Panc1 (cell line): ENCODE data around the gene SELE.

Experiments used
- POLR2AphosphoS5 ChIP-seq: IDR thresholded peaks from 2 replicates; pipeline ENCODE4 v1.6.1; 2012; ENCODE audit warnings: mild to moderate bottlenecking, low read depth, low read length, moderate library complexity
- TF ChIP-seq, protein P1 (sequence below): fragments of 450-650 bp; IDR thresholded peaks from 2 replicates; pipeline ENCODE4 v1.5.1; 2017; ENCODE audit warnings: mild to moderate bottlenecking

DNA sequence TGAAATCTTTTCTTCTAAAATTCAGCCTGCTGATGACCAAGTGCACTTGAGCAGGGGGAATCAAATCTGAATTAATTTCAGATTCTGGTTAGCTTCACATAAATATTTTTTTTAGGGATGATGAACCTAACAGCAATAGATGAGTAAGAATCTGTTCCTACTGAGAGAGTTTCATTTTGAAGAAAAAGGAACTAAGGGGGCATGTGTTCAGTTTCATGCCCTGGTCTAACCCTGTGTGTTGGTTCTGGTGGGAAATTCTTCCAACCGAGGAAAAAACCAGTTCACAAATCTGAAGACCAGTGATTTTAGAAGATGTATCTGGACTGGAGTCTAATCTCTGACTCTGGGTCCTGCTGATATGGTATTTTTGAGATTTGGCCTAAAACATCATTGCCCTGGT is 36.1 kb downstream of the SELE start:
- TF ChIP-seq, protein P1, sequence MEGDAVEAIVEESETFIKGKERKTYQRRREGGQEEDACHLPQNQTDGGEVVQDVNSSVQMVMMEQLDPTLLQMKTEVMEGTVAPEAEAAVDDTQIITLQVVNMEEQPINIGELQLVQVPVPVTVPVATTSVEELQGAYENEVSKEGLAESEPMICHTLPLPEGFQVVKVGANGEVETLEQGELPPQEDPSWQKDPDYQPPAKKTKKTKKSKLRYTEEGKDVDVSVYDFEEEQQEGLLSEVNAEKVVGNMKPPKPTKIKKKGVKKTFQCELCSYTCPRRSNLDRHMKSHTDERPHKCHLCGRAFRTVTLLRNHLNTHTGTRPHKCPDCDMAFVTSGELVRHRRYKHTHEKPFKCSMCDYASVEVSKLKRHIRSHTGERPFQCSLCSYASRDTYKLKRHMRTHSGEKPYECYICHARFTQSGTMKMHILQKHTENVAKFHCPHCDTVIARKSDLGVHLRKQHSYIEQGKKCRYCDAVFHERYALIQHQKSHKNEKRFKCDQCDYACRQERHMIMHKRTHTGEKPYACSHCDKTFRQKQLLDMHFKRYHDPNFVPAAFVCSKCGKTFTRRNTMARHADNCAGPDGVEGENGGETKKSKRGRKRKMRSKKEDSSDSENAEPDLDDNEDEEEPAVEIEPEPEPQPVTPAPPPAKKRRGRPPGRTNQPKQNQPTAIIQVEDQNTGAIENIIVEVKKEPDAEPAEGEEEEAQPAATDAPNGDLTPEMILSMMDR: no peak
- no peak for TF ChIP-seq POLR2AphosphoS5
